ENCODE data around the gene KLF15.

The KLF15 gene

GRCh38 chr3:126293370-126294082 lies 63.7 kb downstream of the KLF15 start:
- H3K4me3 ChIP-seq (ENCODE audit: low read length), result no peak overlapping the region
- DNase-seq (ENCODE audit: low read depth), result peak; percentile 15
- TF ChIP-seq CTCF (conservative IDR thresholded peaks at IDR 0.05; ENCODE audit: low read length), result no peak

Data from AG10803 (cell line).